Pancreas (tissue), 10 donors: ENCODE measurements around the gene ZC3H10. TPM values are rescaled to one million over a fixed set of nuclear protein-coding genes. Genes with fewer than 3 reads are reported as not detected.

Source experiments
- ATAC-seq, 4 donors: fragments of 200-7000 bp; cut with Tn5 transposase; one replicate each; pipeline versions ENCODE4 v1.8.0 to v1.9.1; 2020; ENCODE audit warnings: mild to moderate bottlenecking in 4 of 4, moderate library complexity in 4 of 4
- DNase-seq, 6 donors: peaks; one replicate each; pipeline ENCODE4 v3.0.0-alpha.2; 2020
- FAIRE-seq: peaks from 2 replicates; lab custom pipeline; 2012; peaks lifted over from hg19 to GRCh38; lab: Jason Lieb, UNC
- H3K27ac ChIP-seq, 4 donors: fragments of 200-600 bp; sonication (generic); 1 replicate in 3 of 4; 2 replicates in 1 of 4; pipeline versions ENCODE4 v1.5.0 to v1.8.0; 2020
- H3K27me3 ChIP-seq, 4 donors: fragments of 200-600 bp; one replicate each; pipeline ENCODE4 v1.8.0; 2021
- H3K36me3 ChIP-seq, 3 donors: fragments of 200-600 bp; sonication (generic) in 1 of 3; one replicate each; pipeline versions ENCODE4 v1.5.0 to v1.8.0; 2020 to 2021
- H3K4me1 ChIP-seq, 3 donors: fragments of 200-600 bp; one replicate each; pipeline ENCODE4 v1.8.0; 2021
- H3K4me3 ChIP-seq, 4 donors: fragments of 200-600 bp; sonication (generic) in 2 of 4; one replicate each; pipeline versions ENCODE4 v1.5.0 to v1.8.0; 2020 to 2021
- H3K9me3 ChIP-seq, 4 donors: fragments of 200-600 bp; one replicate each; pipeline ENCODE4 v1.8.0; 2021
- CTCF ChIP-seq, 4 donors: fragments of 200-600 bp; sonication (generic) in 3 of 4; IDR thresholded peaks; one replicate each; pipeline versions ENCODE4 v1.5.0 to v1.8.0; 2021; ENCODE audit warnings: antibody characterized with exemption in 4 of 4
- WGBS, 2 donors: extraction: QIAGEN DNeasy Blood & Tissue Kit; methylation state at CpG; one replicate each; pipeline ENCODE4 v1.1.7; 2013; 5-methylcytosine and 5-hydroxymethylcytosine counted together
- intact Hi-C, 3 donors: fragments of 100-400 bp; cut with DNase I; formaldehyde crosslinking; loops; one replicate each; pipeline versions ENCODE4 v1.11.1 to v1.14.2; 2022
- polyA plus RNA-seq, 2 donors: library from polyadenylated mRNA; stranded (reverse); fragments of 200-250 nt; gene quantifications; one replicate each; pipeline ENCODE4 v1.2.3, GENCODE V29; 2013
- total RNA-seq, 6 donors: library from RNA; stranded (reverse); fragmentation: NEBNext Ultra II Directional in 4 of 6; extraction: Animal tissue kit (Norgen Biotek cat#: 25700) in 4 of 6; gene quantifications; one replicate each; pipeline versions ENCODE4 v1.2.1 to v1.2.4, GENCODE V29; 2021 to 2023
- donor health status: healthy with polysubstance abuse.
- donor health status: DM: no; HTN: no; CAD: no; lungs with moderate emphysema.
- donor health status: DM: no; HTN: no; CAD: no.
- donor health status: control.
- donor health status: control.
- donor health status: Bipolar disorder and iron deficiency.
- donor health status: DM: yes; HTN: yes; CAD: no.
- donor health status: DM: no; HTN: no; CAD: no.
- donor health status: DM: no; HTN: no; CAD: no.
- donor health status: DM: yes; HTN: yes; CAD: no.

ZC3H10 gene
- total and polyA plus RNA-seq, 8 donors: 1.9 to 4.1 (median 3.1) TPM

DNA sequence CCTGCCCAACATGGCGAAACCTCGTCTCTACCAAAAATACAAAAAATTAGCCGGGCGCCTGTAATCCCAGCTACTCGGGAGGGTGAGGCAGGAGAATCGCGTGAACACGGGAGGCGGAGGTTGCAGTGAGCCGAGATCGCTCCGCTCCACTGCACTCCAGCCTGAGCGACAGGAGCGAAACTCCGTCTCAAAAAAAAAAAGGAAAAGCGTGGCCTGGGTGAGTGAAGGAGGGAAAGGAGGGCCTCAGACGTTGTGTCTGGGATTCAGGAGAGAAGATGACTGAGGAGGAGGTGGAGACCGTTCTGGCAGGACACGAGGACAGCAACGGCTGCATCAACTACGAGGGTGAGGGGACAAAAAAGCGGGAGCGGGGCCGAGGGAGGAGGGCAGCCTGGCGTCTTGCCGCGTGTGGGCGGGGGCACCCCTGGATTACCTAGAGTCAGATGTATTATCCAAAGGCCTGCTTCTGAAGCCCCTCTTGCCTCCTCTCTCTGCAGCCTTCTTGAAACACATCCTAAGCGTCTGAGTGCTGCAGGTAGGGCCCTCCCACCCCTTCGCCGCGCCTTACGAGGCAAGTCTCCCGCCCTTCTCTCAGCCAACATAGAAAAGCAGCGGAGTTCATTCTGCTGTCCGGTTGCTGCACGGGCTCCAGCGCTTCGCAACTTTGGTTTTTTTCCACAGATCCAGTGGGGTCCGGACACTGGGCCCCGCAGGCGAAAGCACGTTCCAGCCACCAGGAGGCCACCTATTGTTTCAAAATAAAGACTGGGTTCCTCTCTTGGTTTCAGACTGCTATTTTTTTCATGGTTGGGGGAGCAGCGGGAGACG is 39.3 kb downstream of the ZC3H10 start:
- FAIRE-seq (no peak), DNase-seq (peak; percentile 72 to 84 (median 77))

DNA sequence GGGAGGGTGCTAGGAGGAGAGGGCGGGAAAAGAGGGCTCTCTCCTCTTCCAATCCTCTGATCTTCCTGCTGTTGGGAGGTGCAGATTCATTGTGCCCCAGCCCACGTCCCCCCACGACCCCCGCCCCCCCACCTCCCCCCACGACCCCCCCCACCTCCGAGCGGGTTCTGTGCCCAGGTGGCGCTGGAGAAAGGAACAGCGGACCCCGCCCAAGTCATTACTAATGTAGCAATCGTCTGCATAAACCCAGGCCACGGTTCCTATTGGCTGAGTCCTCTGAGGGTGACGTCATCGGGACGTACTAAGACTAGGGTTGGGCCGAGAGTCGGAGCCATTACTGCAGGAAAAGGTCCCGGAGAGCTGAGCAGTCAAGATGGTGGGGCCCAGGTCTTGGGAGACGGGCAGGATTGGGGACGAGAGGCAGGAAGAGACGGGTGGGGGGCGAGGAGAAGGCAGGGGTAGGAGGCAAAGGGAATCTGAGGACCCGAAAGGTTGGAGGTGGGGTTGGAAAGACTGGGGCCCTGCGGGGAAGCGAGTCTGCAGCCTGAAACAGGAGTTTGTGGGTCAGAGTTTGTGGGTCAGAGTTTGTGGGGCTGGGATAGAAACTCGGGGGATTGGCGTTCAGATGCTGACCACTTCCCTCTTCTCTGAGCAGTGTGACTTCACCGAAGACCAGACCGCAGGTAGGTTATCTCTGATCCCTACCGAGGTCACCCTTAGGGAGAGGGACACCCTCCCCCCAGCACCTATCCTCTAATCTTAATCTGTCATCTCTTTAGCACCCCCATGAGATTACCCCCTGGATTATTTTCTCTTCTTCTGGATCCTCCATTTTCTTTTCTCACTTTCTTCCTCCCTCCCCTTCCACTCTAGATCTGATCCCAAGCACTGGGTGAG is 40.2 kb downstream of the ZC3H10 start, which contains the start of gene MYL6:
Gene MYL6, plus strand, starts transcription at position 331 of the 897 bp plus-strand sequence. Its CDS starts 43 bp downstream, at position 374.
- no peak for FAIRE-seq
- peak; percentile 85 to 98 (median 96) for DNase-seq
- ATAC-seq: peak; percentile 89 to 94 (median 90)

More for the DNA sequence above, 39.3 kb downstream of the ZC3H10 start:
- H3K4me1 ChIP-seq: peaks cover 13 to 27% (median 13%) of the 10 kb centered on the region in 3 donors
- no peaks in the 10 kb centered on the region for H3K27me3 ChIP-seq
- 2 to 5% methylated on average over 45 of the region's 45 CpGs for WGBS, 2 donors
- H3K9me3 ChIP-seq: no peaks in the 10 kb centered on the region
- peak overlapping the region; percentile 67 to 96 (median 91) for H3K27ac ChIP-seq
- ATAC-seq: peak; percentile 64 to 71 (median 68)
- peaks cover 0 to 26% (median 19%) of the 10 kb centered on the region in 3 donors for H3K36me3 ChIP-seq
- TF ChIP-seq CTCF (IDR thresholded peaks at IDR 0.05): peak; percentile 37 to 53 (median 43)
- peak overlapping the region; percentile 33 to 86 (median 61) for H3K4me3 ChIP-seq
- intact Hi-C loops: no loop called here

DNA sequence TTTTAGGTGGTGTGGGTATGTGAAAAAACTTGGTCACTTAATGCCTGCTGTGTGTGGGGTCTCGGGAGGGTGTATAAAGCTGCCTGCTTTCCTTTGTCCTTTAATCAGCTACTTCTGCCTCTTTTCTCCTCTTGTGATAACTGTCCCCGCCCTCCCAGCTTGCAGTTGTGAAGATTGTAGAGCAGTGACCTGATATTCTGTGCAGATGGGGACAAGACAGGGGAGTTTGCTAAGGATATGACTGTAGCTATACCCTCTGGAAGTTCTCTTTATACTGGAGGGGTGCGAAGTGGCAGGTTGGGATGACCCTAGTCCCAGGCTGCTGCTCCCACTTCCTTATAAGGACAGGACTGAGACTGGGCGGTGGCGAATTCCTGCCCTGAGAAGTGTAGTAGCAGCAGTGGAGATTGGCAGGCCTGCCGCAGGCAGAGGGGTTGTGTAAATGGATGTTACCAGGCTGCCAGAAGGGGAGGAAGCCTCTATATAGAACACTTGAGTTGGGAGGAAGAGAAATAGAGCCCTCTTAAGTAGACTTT is 40.9 kb downstream of the ZC3H10 start:
- no peak for FAIRE-seq
- peak; percentile 43 to 69 (median 58) for ATAC-seq
- Histone ChIP-seq H3K36me3 (peaks cover 0 to 41% (median 19%) of the 10 kb centered on the region in 3 donors), H3K9me3 (no peaks in the 10 kb centered on the region), H3K4me3 (peak overlapping the region; percentile 54 to 86 (median 71)), H3K4me1 (peaks cover 8 to 23% (median 13%) of the 10 kb centered on the region in 3 donors), H3K27ac (peak overlapping the region; percentile 67 to 96 (median 91)), H3K27me3 (no peaks in the 10 kb centered on the region)
- WGBS, 2 donors: 0 to 1% methylated on average over 6 of the region's 6 CpGs
- TF ChIP-seq CTCF (IDR thresholded peaks at IDR 0.05): no peak
- intact Hi-C loops: no loop called here
- peak; percentile 58 to 81 (median 72) for DNase-seq

More for the DNA sequence above, 40.2 kb downstream of the ZC3H10 start, which contains the start of gene MYL6:
- Histone ChIP-seq H3K4me3 (peak within 1 kb of the TSS; percentile 54 to 86 (median 71)), H3K27me3 (no peaks in the 10 kb centered on the region), H3K36me3 (peaks cover 0 to 34% (median 19%) of the 10 kb centered on the region in 3 donors), H3K9me3 (no peaks in the 10 kb centered on the region), H3K4me1 (peaks cover 8 to 23% (median 13%) of the 10 kb centered on the region in 3 donors), H3K27ac (peak within 1 kb of the TSS; percentile 67 to 96 (median 91))
- intact Hi-C loops: no loop called here
- 0 to 1% methylated on average over 29 to 30 of the region's 30 CpGs for WGBS, 2 donors
- no peak for TF ChIP-seq CTCF (IDR thresholded peaks at IDR 0.05)

- TF ChIP-seq CTCF (IDR thresholded peaks at IDR 0.05): no peak
- H3K27me3 ChIP-seq: no peaks in the 10 kb centered on the region
- intact Hi-C loops: no loop called here
- 10% methylated on average over 8 of the region's 8 CpGs for WGBS, 2 donors
- ATAC-seq (no peak), FAIRE-seq (no peak), DNase-seq (no peak)
- H3K9me3 ChIP-seq: no peaks in the 10 kb centered on the region
- peak overlapping the region; percentile 54 to 86 (median 71) for H3K4me3 ChIP-seq
- peaks cover 0 to 45% (median 19%) of the 10 kb centered on the region in 3 donors for H3K36me3 ChIP-seq
- peak overlapping the region in 3 of 4 donors; percentile 86 to 96 (median 96) for H3K27ac ChIP-seq
- H3K4me1 ChIP-seq: peaks cover 8 to 23% (median 13%) of the 10 kb centered on the region in 3 donors
Measured at GRCh38 chr12:56159482-56160192, 41.6 kb downstream of the ZC3H10 start.
